ENCODE measurements around the gene C1R.
A peak's percentile ranks its signal among the peaks of the same experiment; 100 is the strongest.

C1R gene

GRCh38 chr12:7092229-7092985 lies at the start of gene C1R:
Gene C1R (minus strand): TSS chr12:7092445. CDS start chr12:7092388, 57 bp downstream.
- Histone ChIP-seq H3K4me2 (ENCODE audit: low read length) (peak within 1 kb of the TSS; percentile 67), H3K27ac (ENCODE audit: low read length) (no peak within 1 kb of the TSS), H2AFZ (ENCODE audit: low read depth, low read length) (peak within 1 kb of the TSS; percentile 73), H3K9me3 (ENCODE audit: insufficient read depth, low read length) (no peaks in the 10 kb centered on the region), H3K4me3 (ENCODE audit: low read length) (peak within 1 kb of the TSS; percentile 59), H3K4me1 (ENCODE audit: low read length) (no peaks in the 10 kb centered on the region), H3K36me3 (replicated peaks; ENCODE audit: low read depth, low read length) (no peaks in the 10 kb centered on the region), H3K27me3 (ENCODE audit: low read depth, low read length) (no peaks in the 10 kb centered on the region), H3K79me2 (ENCODE audit: low read length) (no peaks in the 10 kb centered on the region), H4K20me1 (ENCODE audit: insufficient read depth, low read length) (no peaks in the 10 kb centered on the region), H3K9ac (ENCODE audit: low read length) (no peak within 1 kb of the TSS)
- peak; percentile 84 for TF ChIP-seq CTCF (IDR thresholded peaks at IDR 0.05; ENCODE audit: low read depth, low read length)
- no peak for TF ChIP-seq EZH2phosphoT487 (IDR thresholded peaks at IDR 0.05; ENCODE audit: low read depth)

- Histone ChIP-seq H3K4me1 (ENCODE audit: low read length) (no peaks in the 10 kb centered on the region), H3K27me3 (ENCODE audit: low read depth, low read length) (no peaks in the 10 kb centered on the region), H3K9me3 (ENCODE audit: insufficient read depth, low read length) (no peaks in the 10 kb centered on the region), H2AFZ (ENCODE audit: low read depth, low read length) (no peak overlapping the region), H3K79me2 (ENCODE audit: low read length) (no peaks in the 10 kb centered on the region), H3K9ac (ENCODE audit: low read length) (no peak overlapping the region), H3K27ac (ENCODE audit: low read length) (no peak overlapping the region), H3K4me3 (ENCODE audit: low read length) (no peak overlapping the region), H3K4me2 (ENCODE audit: low read length) (no peak overlapping the region), H3K36me3 (replicated peaks; ENCODE audit: low read depth, low read length) (no peaks in the 10 kb centered on the region), H4K20me1 (ENCODE audit: insufficient read depth, low read length) (no peaks in the 10 kb centered on the region)
- TF ChIP-seq CTCF (IDR thresholded peaks at IDR 0.05; ENCODE audit: low read depth, low read length) (no peak), EZH2phosphoT487 (IDR thresholded peaks at IDR 0.05; ENCODE audit: low read depth) (no peak)
These were observed 49.2 kb upstream of the C1R start for GRCh38 chr12:7141351-7142005.

GRCh38 chr12:7139200-7139599 lies 47.0 kb upstream of the C1R start:
- no peak overlapping the region for H3K4me3 ChIP-seq (ENCODE audit: low read length)
- no peaks in the 10 kb centered on the region for H3K4me1 ChIP-seq (ENCODE audit: low read length)
- no peak overlapping the region for H3K27ac ChIP-seq (ENCODE audit: low read length)
- no peak overlapping the region for H2AFZ ChIP-seq (ENCODE audit: low read depth, low read length)
- TF ChIP-seq CTCF (IDR thresholded peaks at IDR 0.05; ENCODE audit: low read depth, low read length) (no peak), EZH2phosphoT487 (IDR thresholded peaks at IDR 0.05; ENCODE audit: low read depth) (no peak)
- no peaks in the 10 kb centered on the region for H3K79me2 ChIP-seq (ENCODE audit: low read length)
- H3K36me3 ChIP-seq (replicated peaks; ENCODE audit: low read depth, low read length): no peaks in the 10 kb centered on the region
- no peaks in the 10 kb centered on the region for H3K27me3 ChIP-seq (ENCODE audit: low read depth, low read length)
- no peak overlapping the region for H3K9ac ChIP-seq (ENCODE audit: low read length)
- H4K20me1 ChIP-seq (ENCODE audit: insufficient read depth, low read length): no peaks in the 10 kb centered on the region
- no peaks in the 10 kb centered on the region for H3K9me3 ChIP-seq (ENCODE audit: insufficient read depth, low read length)
- no peak overlapping the region for H3K4me2 ChIP-seq (ENCODE audit: low read length)

GRCh38 chr12:7137908-7138307 lies 45.7 kb upstream of the C1R start:
- no peak overlapping the region for H3K4me2 ChIP-seq (ENCODE audit: low read length)
- H3K9me3 ChIP-seq (ENCODE audit: insufficient read depth, low read length): no peaks in the 10 kb centered on the region
- no peak overlapping the region for H3K9ac ChIP-seq (ENCODE audit: low read length)
- H3K4me3 ChIP-seq (ENCODE audit: low read length): no peak overlapping the region
- no peaks in the 10 kb centered on the region for H4K20me1 ChIP-seq (ENCODE audit: insufficient read depth, low read length)
- no peaks in the 10 kb centered on the region for H3K27me3 ChIP-seq (ENCODE audit: low read depth, low read length)
- H3K79me2 ChIP-seq (ENCODE audit: low read length): no peaks in the 10 kb centered on the region
- H3K27ac ChIP-seq (ENCODE audit: low read length): no peak overlapping the region
- no peak overlapping the region for H2AFZ ChIP-seq (ENCODE audit: low read depth, low read length)
- TF ChIP-seq EZH2phosphoT487 (IDR thresholded peaks at IDR 0.05; ENCODE audit: low read depth): no peak
- TF ChIP-seq CTCF (IDR thresholded peaks at IDR 0.05; ENCODE audit: low read depth, low read length): no peak
- no peaks in the 10 kb centered on the region for H3K4me1 ChIP-seq (ENCODE audit: low read length)
- no peaks in the 10 kb centered on the region for H3K36me3 ChIP-seq (replicated peaks; ENCODE audit: low read depth, low read length)
